Hepatocyte (in vitro differentiated cells): ENCODE results near the gene AP3B2. TPM values are rescaled to one million over a fixed set of nuclear protein-coding genes. Genes with fewer than 3 reads are reported as not detected.

Source experiments
- DNase-seq: peaks from one replicate; pipeline ENCODE4 v3.0.0-alpha.2; 2016; ENCODE audit warnings: low spot score
- H2AFZ ChIP-seq: fragments of 200-600 bp; sonication (generic); 2 replicates; pipeline ENCODE4 v1.6.0; 2016; ENCODE audit warnings: antibody characterized with exemption, mild to moderate bottlenecking
- H3K27ac ChIP-seq: fragments of 200-600 bp; sonication (generic); 2 replicates; pipeline ENCODE4 v1.5.1; 2016; ENCODE audit warnings: mild to moderate bottlenecking
- H3K27me3 ChIP-seq: fragments of 200-600 bp; sonication (generic); 2 replicates; pipeline ENCODE4 v1.6.1; 2016
- H3K36me3 ChIP-seq: fragments of 200-600 bp; sonication (generic); replicated peaks from 2 replicates; pipeline ENCODE4 v1.5.1; 2016; ENCODE audit warnings: low read depth; ENCODE audit not compliant: insufficient read depth
- H3K4me1 ChIP-seq: fragments of 200-600 bp; sonication (generic); 2 replicates; pipeline ENCODE4 v1.5.1; 2016; ENCODE audit warnings: mild to moderate bottlenecking, moderate library complexity; ENCODE audit not compliant: insufficient read depth
- H3K4me2 ChIP-seq: fragments of 200-600 bp; sonication (generic); 2 replicates; pipeline ENCODE4 v1.6.0; 2016
- H3K4me3 ChIP-seq: fragments of 200-600 bp; sonication (generic); 2 replicates; pipeline ENCODE4 v1.5.1; 2016; ENCODE audit warnings: mild to moderate bottlenecking
- H3K79me2 ChIP-seq: fragments of 200-600 bp; sonication (generic); 2 replicates; pipeline ENCODE4 v1.6.0; 2017; ENCODE audit warnings: mild to moderate bottlenecking
- H3K9me2 ChIP-seq: fragments of 200-600 bp; sonication (generic); replicated peaks from 2 replicates; pipeline ENCODE4 v1.6.0; 2017; ENCODE audit warnings: mild to moderate bottlenecking; ENCODE audit not compliant: insufficient read depth
- H3K9me3 ChIP-seq: fragments of 200-600 bp; sonication (generic); 2 replicates; pipeline ENCODE4 v1.5.1; 2016; ENCODE audit warnings: low read depth, mild to moderate bottlenecking
- H4K20me1 ChIP-seq: fragments of 200-600 bp; sonication (generic); 2 replicates; pipeline ENCODE4 v1.6.0; 2016; ENCODE audit warnings: mild to moderate bottlenecking; ENCODE audit not compliant: insufficient read depth, poor library complexity, severe bottlenecking
- CTCF ChIP-seq: fragments of 200-600 bp; sonication (generic); IDR thresholded peaks from 2 replicates; pipeline ENCODE4 v1.5.1; 2016; ENCODE audit warnings: antibody characterized with exemption, mild to moderate bottlenecking; ENCODE audit not compliant: poor library complexity
- EZH2 ChIP-seq: fragments of 200-600 bp; sonication (generic); IDR thresholded peaks from 2 replicates; pipeline ENCODE4 v1.6.1; 2016; ENCODE audit warnings: antibody characterized with exemption, mild to moderate bottlenecking, borderline replicate concordance
- EZH2phosphoT487 ChIP-seq: fragments of 200-600 bp; sonication (generic); IDR thresholded peaks from one replicate; pipeline ENCODE4 v1.6.1; 2018; ENCODE audit warnings: antibody characterized with exemption, mild to moderate bottlenecking, low read depth, moderate library complexity; ENCODE audit not compliant: unreplicated experiment, severe bottlenecking
- WGBS: methylation state at CpG from one replicate; pipeline ENCODE4 v1.1.6; 2016; ENCODE audit warnings: low lambda C conversion rate; ENCODE audit errors: missing lambda C conversion rate; 5-methylcytosine and 5-hydroxymethylcytosine counted together
- polyA plus RNA-seq: library from polyadenylated mRNA; unstranded; fragments of >200 nt; fragmentation: Nextera tagmentation; extraction: Ambion mirVana; gene quantifications from 2 replicates; pipeline ENCODE4 v1.2.1, GENCODE V29; 2016
- total RNA-seq: library from RNA; depleted of rRNA; stranded (reverse); fragments of >200 nt; gene quantifications from 2 replicates; pipeline ENCODE4 v1.2.3, GENCODE V29; 2014

Gene AP3B2
- total and polyA plus RNA-seq, 2 experiments from 2014 or later: 2.3 to 2.9 TPM

DNA sequence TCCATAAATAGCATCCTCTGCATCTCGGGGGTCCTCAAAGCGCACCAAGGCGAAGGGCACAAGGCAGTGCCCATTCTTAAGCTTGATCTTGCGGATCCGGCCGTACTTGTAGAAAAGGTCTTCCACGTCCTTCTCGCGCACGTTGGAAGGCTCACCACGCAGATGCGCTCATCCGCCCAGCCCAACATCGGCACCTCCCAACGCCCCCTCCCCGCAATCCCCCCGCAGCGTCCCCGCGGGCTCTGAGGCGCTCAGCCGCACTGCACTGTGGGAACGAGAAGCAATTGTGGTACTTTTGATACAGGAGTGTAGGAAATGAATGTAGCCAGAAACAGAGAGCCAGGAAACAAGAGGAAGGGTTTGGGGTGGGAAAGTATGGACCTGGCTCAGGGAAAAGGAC lies 17.5 kb downstream of the AP3B2 start:
- no peak for DNase-seq
- Histone ChIP-seq H3K36me3 (no peaks in the 10 kb centered on the region), H4K20me1 (no peaks in the 10 kb centered on the region), H3K4me1 (no peaks in the 10 kb centered on the region), H3K27ac (no peak overlapping the region), H3K4me3 (no peak overlapping the region), H2AFZ (no peak overlapping the region), H3K4me2 (no peak overlapping the region), H3K27me3 (no peaks in the 10 kb centered on the region), H3K9me2 (no peaks in the 10 kb centered on the region), H3K79me2 (no peaks in the 10 kb centered on the region), H3K9me3 (no peaks in the 10 kb centered on the region)
- 97% methylated on average over 16 of the region's 23 CpGs for WGBS
- no peak for TF ChIP-seq CTCF

DNA sequence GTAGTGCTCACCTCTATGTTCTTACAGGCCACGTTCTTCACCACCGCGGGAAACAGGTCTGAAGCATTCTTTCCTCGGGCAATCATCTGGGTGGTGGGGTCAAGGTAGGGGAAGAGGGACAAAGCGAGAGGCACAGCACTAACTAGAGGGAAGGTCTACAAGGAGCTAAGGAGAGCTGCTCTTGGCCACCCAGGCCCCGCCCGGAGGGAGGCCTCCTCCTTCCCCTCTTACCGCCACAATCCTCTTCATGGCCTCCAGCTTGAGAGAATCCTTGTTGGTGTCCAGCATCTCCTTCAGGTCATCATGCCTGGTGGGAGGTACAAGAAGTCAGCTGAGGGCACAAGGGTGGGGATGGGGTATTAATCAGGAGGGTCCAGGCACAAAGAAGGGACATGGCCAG lies 20.5 kb downstream of the AP3B2 start:
- no peaks in the 10 kb centered on the region for H3K9me2 ChIP-seq
- WGBS: 94% methylated on average over 8 of the region's 8 CpGs
- DNase-seq: no peak
- peaks cover 9% of the 10 kb centered on the region for H3K27me3 ChIP-seq
- H3K79me2 ChIP-seq: no peaks in the 10 kb centered on the region
- no peak overlapping the region for H3K4me3 ChIP-seq
- no peak overlapping the region for H2AFZ ChIP-seq
- no peaks in the 10 kb centered on the region for H3K36me3 ChIP-seq
- H4K20me1 ChIP-seq: no peaks in the 10 kb centered on the region
- no peak for TF ChIP-seq EZH2phosphoT487
- no peaks in the 10 kb centered on the region for H3K4me1 ChIP-seq
- H3K27ac ChIP-seq: no peak overlapping the region
- no peaks in the 10 kb centered on the region for H3K9me3 ChIP-seq
- H3K4me2 ChIP-seq: no peak overlapping the region

- TF ChIP-seq EZH2phosphoT487: no peak
- TF ChIP-seq CTCF: no peak
- TF ChIP-seq EZH2: no peak
- DNase-seq: no peak
- Histone ChIP-seq H3K27me3 (peaks cover 9% of the 10 kb centered on the region), H3K4me2 (no peak overlapping the region), H3K79me2 (no peaks in the 10 kb centered on the region), H3K4me1 (no peaks in the 10 kb centered on the region), H3K4me3 (no peak overlapping the region), H2AFZ (no peak overlapping the region), H3K9me2 (no peaks in the 10 kb centered on the region), H3K36me3 (no peaks in the 10 kb centered on the region), H3K9me3 (no peaks in the 10 kb centered on the region), H4K20me1 (no peaks in the 10 kb centered on the region), H3K27ac (no peak overlapping the region)
- 91% methylated on average over 10 of the region's 10 CpGs for WGBS
Observed at GRCh38 chr15:82688691-82689090, 21.0 kb downstream of the AP3B2 start.

DNA sequence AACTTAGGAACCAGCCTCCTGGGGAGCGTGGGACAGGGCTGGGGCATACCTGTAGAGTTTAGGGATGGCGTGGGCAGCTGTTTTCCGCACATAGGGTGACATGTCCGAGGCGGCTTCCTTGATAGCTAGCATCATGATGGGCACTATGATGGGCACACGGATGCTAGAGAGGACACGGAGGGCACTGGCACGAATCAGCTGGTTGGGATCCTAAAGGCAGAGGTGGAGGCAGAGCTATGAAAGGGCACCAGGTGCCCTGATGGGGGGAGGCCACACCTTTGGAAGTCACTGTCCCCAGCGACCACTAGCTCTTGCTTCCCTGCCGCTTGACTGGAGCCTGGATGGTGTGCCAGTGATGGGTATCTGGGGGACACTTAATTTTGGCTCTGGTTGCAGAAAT lies 28.3 kb downstream of the AP3B2 start:
- Histone ChIP-seq H3K4me3 (no peak overlapping the region), H3K9me2 (no peaks in the 10 kb centered on the region), H3K79me2 (no peaks in the 10 kb centered on the region), H4K20me1 (no peaks in the 10 kb centered on the region), H3K4me2 (peak overlapping the region; percentile 82), H3K27me3 (peaks cover 21% of the 10 kb centered on the region), H3K4me1 (no peaks in the 10 kb centered on the region), H3K36me3 (no peaks in the 10 kb centered on the region), H2AFZ (peak overlapping the region; percentile 51), H3K9me3 (no peaks in the 10 kb centered on the region), H3K27ac (peak overlapping the region; percentile 89)
- no peak for TF ChIP-seq CTCF
- TF ChIP-seq EZH2phosphoT487: no peak
- TF ChIP-seq EZH2: no peak
- no peak for DNase-seq
- 91% methylated on average over 10 of the region's 10 CpGs for WGBS
